HepG2 (cell line): ENCODE measurements around the gene ANLN. TPM values are rescaled to one million over a fixed set of nuclear protein-coding genes. Genes with fewer than 3 reads are reported as not detected.

ENCODE experiments used
- ATAC-seq: fragments of 200-7000 bp; cut with Tn5 transposase; 3 replicates; pipeline ENCODE4 v1.9.1; 2020; ENCODE audit warnings: mild to moderate bottlenecking, moderate library complexity
- BruUV-seq: library from RNA; stranded (reverse); fragments of 400-500 nt; replicated peaks from 2 replicates; lab custom pipeline; 2021; lab: Mats Ljungman, UMichigan
- CTCF ChIA-PET: fragments of 300-600 bp; formaldehyde crosslinking; extraction: SDS; loops from one replicate; lab custom pipeline; 2021; ENCODE audit warnings: low total read pairs, inconsistent platforms, low intra/inter-chr PET ratio; lab: Yijun Ruan, JAX
- POLR2A ChIA-PET: fragments of 350-600 bp; sonication (Branson Sonifier 250); formaldehyde crosslinking; loops from one replicate; lab custom pipeline; 2020; ENCODE audit warnings: antibody characterized with exemption, inconsistent platforms; lab: Yijun Ruan, JAX
- DNase-seq: peaks from one replicate; pipeline ENCODE4 v3.0.0-alpha.2; 2015; ENCODE audit warnings: low spot score
- FAIRE-seq: peaks from 3 replicates; lab custom pipeline; 2011; peaks lifted over from hg19 to GRCh38; lab: Jason Lieb, UNC
- H2AFZ ChIP-seq: one replicate; pipeline ENCODE4 v1.6.1; 2011; ENCODE audit warnings: low read length, inconsistent platforms
- H3K27ac ChIP-seq: fragments of 300-600 bp; 3 replicates; pipeline ENCODE4 v1.8.0; 2011; ENCODE audit warnings: mixed run types, mild to moderate bottlenecking, mixed read lengths, low read length, inconsistent platforms; ENCODE audit not compliant: insufficient read depth; ENCODE audit errors: extremely low read length
- H3K27me3 ChIP-seq, 2 experiments: fragments of 200-600 bp in 1 of 2; 2 replicates in 1 of 2; 3 replicates in 1 of 2; pipeline versions ENCODE4 v1.6.0 to v1.8.0; 2011; ENCODE audit warnings: low read length in 2 of 2, mild to moderate bottlenecking in 2 of 2, moderate library complexity in 2 of 2, inconsistent platforms in 1 of 2; ENCODE audit not compliant: insufficient read depth in 2 of 2, control insufficient read depth in 1 of 2
- H3K36me3 ChIP-seq, 2 experiments: fragments of 200-600 bp in 1 of 2; replicated peaks in 1 of 2; 2 replicates in 1 of 2; 3 replicates in 1 of 2; pipeline versions ENCODE4 v1.5.1 to v1.8.0; 2011; ENCODE audit warnings: low read length in 2 of 2, inconsistent platforms in 1 of 2; ENCODE audit not compliant: insufficient read depth in 2 of 2, control insufficient read depth in 1 of 2
- H3K4me1 ChIP-seq: 2 replicates; pipeline ENCODE4 v1.5.1; 2012; ENCODE audit warnings: low read length, inconsistent platforms; ENCODE audit not compliant: insufficient read depth
- H3K4me2 ChIP-seq: 2 replicates; pipeline ENCODE4 v1.6.0; 2011; ENCODE audit warnings: low read depth, low read length, inconsistent platforms
- H3K4me3 ChIP-seq, 3 experiments: fragments of 200-600 bp in 1 of 3; sonication (generic), shearing (Covaris generic) in 1 of 3; replicated peaks in 1 of 3; 2 replicates each; pipeline ENCODE4 v1.5.1; 2011 to 2016; ENCODE audit warnings: low read length in 3 of 3, inconsistent platforms in 2 of 3, low read depth in 2 of 3, mild to moderate bottlenecking in 2 of 3, control low read depth in 1 of 3, mixed read lengths in 1 of 3; ENCODE audit not compliant: insufficient read depth in 1 of 3
- H3K79me2 ChIP-seq: one replicate; pipeline ENCODE4 v1.6.1; 2011; ENCODE audit warnings: low read length, inconsistent platforms; ENCODE audit not compliant: insufficient read depth
- H3K9ac ChIP-seq: 2 replicates; pipeline ENCODE4 v1.6.0; 2011; ENCODE audit warnings: mild to moderate bottlenecking, low read depth, low read length, inconsistent platforms; ENCODE audit not compliant: insufficient read depth
- H3K9me3 ChIP-seq: 2 replicates; pipeline ENCODE4 v1.5.1; 2012; ENCODE audit warnings: mild to moderate bottlenecking, low read length
- H4K20me1 ChIP-seq: 2 replicates; pipeline ENCODE4 v1.6.0; 2011; ENCODE audit warnings: inconsistent platforms, mild to moderate bottlenecking, low read length, moderate library complexity; ENCODE audit not compliant: insufficient read depth
- ATF4 ChIP-seq, 2 experiments: fragments of 450-650 bp in 1 of 2; sonication (generic) in 1 of 2; formaldehyde crosslinking; IDR thresholded peaks; 2 replicates each; pipeline versions ENCODE4 v1.5.0 to v1.8.0; 2020 to 2022; ENCODE audit warnings: mild to moderate bottlenecking in 1 of 2, missing genetic modification reagents in 1 of 2
- BRD4 ChIP-seq: sonication (generic); formaldehyde crosslinking; IDR thresholded peaks from 2 replicates; pipeline ENCODE4 v1.4.0; 2020; ENCODE audit warnings: missing genetic modification reagents
- CHD4 ChIP-seq: fragments of 200-600 bp; sonication (generic); IDR thresholded peaks from 2 replicates; pipeline ENCODE4 v1.7.0; 2017; ENCODE audit warnings: mild to moderate bottlenecking, low read length, borderline replicate concordance
- DMTF1 ChIP-seq: sonication (generic); formaldehyde crosslinking; IDR thresholded peaks from 2 replicates; pipeline ENCODE4 v1.4.0; 2020; ENCODE audit warnings: mild to moderate bottlenecking, missing genetic modification reagents
- HOXA7 ChIP-seq: sonication (generic); formaldehyde crosslinking; IDR thresholded peaks from 2 replicates; pipeline ENCODE4 v1.8.1; 2022; ENCODE audit warnings: mild to moderate bottlenecking, missing genetic modification reagents, moderate library complexity
- MTA3 ChIP-seq: sonication (generic); formaldehyde crosslinking; IDR thresholded peaks from 2 replicates; pipeline ENCODE4 v1.4.0; 2020; ENCODE audit warnings: missing genetic modification reagents
- ONECUT2 ChIP-seq: sonication (generic); formaldehyde crosslinking; IDR thresholded peaks from 2 replicates; pipeline ENCODE4 v1.4.0; 2020; ENCODE audit warnings: missing genetic modification reagents
- SIX4 ChIP-seq: sonication (generic); formaldehyde crosslinking; IDR thresholded peaks from 2 replicates; pipeline ENCODE4 v1.4.0; 2020; ENCODE audit warnings: missing genetic modification reagents
- SNAPC2 ChIP-seq: sonication (generic); formaldehyde crosslinking; IDR thresholded peaks from 2 replicates; pipeline ENCODE4 v1.8.1; 2022; ENCODE audit warnings: mild to moderate bottlenecking, missing genetic modification reagents
- TERF1 ChIP-seq: sonication (generic); formaldehyde crosslinking; IDR thresholded peaks from 2 replicates; pipeline ENCODE4 v1.8.0; 2022; ENCODE audit warnings: mild to moderate bottlenecking, missing genetic modification reagents, moderate library complexity
- TFDP2 ChIP-seq: sonication (generic); formaldehyde crosslinking; IDR thresholded peaks from 2 replicates; pipeline ENCODE4 v1.4.0; 2020; ENCODE audit warnings: missing genetic modification reagents
- ZBTB4 ChIP-seq: sonication (generic); formaldehyde crosslinking; IDR thresholded peaks from 2 replicates; pipeline ENCODE4 v1.4.0; 2020; ENCODE audit warnings: missing genetic modification reagents, mild to moderate bottlenecking, borderline replicate concordance
- ZNF597 ChIP-seq: sonication (generic); formaldehyde crosslinking; IDR thresholded peaks from 2 replicates; pipeline ENCODE4 v1.5.0; 2020; ENCODE audit warnings: missing genetic modification reagents
- ZNF775 ChIP-seq: sonication (generic); formaldehyde crosslinking; IDR thresholded peaks from 2 replicates; pipeline ENCODE4 v1.4.0; 2020; ENCODE audit warnings: missing genetic modification reagents, mild to moderate bottlenecking, moderate library complexity, borderline replicate concordance
- ZSCAN30 ChIP-seq: sonication (generic); formaldehyde crosslinking; IDR thresholded peaks from 2 replicates; pipeline ENCODE4 v1.5.0; 2020; ENCODE audit warnings: mild to moderate bottlenecking, missing genetic modification reagents
- in situ Hi-C: cut with HindIII; loops from 2 replicates; pipeline ENCODE4 v1.10.0; 2017; ENCODE audit warnings: low pct_unique_long_range_greater_than_20kb; ENCODE audit not compliant: extremely low pct_ligation_motif_present
- intact Hi-C: fragments of 100-400 bp; cut with micrococcal nuclease; formaldehyde crosslinking; loops from one replicate; pipeline ENCODE4 v1.10.0; 2022; ENCODE audit not compliant: unreplicated experiment
- polyA plus RNA-seq, 8 experiments: library from polyadenylated mRNA; depleted of rRNA in 3 of 8; stranded (reverse) in 7 of 8; unstranded in 1 of 8; fragments of >200 nt; fragmentation: Illumina TruSeq in 4 of 8; extraction: Trizol in 4 of 8; gene quantifications; 2 replicates each; pipeline versions ENCODE4 v1.2.1 to v1.2.3, GENCODE V29; 2011 to 2016; ENCODE audit warnings: low read depth in 4 of 8, missing spikeins in 1 of 8, mixed read lengths in 1 of 8; ENCODE audit not compliant: insufficient read depth in 1 of 8
- total RNA-seq, 5 experiments: library from RNA; depleted of rRNA; stranded (reverse); fragments of >200 nt; fragmentation: Illumina TruSeq; extraction: Trizol; gene quantifications; 2 replicates each; pipeline ENCODE4 v1.2.3, GENCODE V29; 2016; ENCODE audit warnings: low read depth in 1 of 5

ANLN gene
- total and polyA plus RNA-seq, 2 of the 13 experiments (the other 11 are each of a cell fraction or from before 2014, with no cell fraction given), result 20.0 to 72.0 TPM

GRCh38 chr7:36453769-36454168 is 64.1 kb downstream of the ANLN start:
- no peak overlapping the region for H3K9ac ChIP-seq
- H3K27me3 ChIP-seq, result no peaks in the 10 kb centered on the region
- peaks cover 11 to 41% of the 10 kb centered on the region in 2 experiments for H3K36me3 ChIP-seq
- in situ Hi-C loops (loop anchor here (25.0 kb wide), 1 partner anchor 509 kb away; no protein-coding TSS in a partner anchor), intact Hi-C loops (no loop called here)
- no peak overlapping the region for H3K27ac ChIP-seq
- DNase-seq (no peak), FAIRE-seq (no peak), ATAC-seq (no peak)
- no peaks in the 10 kb centered on the region for H4K20me1 ChIP-seq
- no TSS peak for BruUV-seq
- H3K4me3 ChIP-seq, result no peak overlapping the region
- no peaks in the 10 kb centered on the region for H3K4me1 ChIP-seq
- ChIA-PET POLR2A (no interaction called here), CTCF (no interaction called here)
- H2AFZ ChIP-seq, result no peak overlapping the region
- no peak overlapping the region for H3K4me2 ChIP-seq
- no peaks in the 10 kb centered on the region for H3K79me2 ChIP-seq
- no peaks in the 10 kb centered on the region for H3K9me3 ChIP-seq
- TF ChIP-seq HOXA7 (CRISPR knock-in tag) (no peak), SNAPC2 (CRISPR knock-in tag) (no peak), ZNF775 (CRISPR knock-in tag) (no peak), ATF4 (CRISPR knock-in tag; IDR thresholded peaks at IDR 0.05) (no peak), ZBTB4 (CRISPR knock-in tag) (no peak), SIX4 (no peak), TFDP2 (no peak), MTA3 (CRISPR knock-in tag) (no peak), ZNF597 (no peak), TERF1 (CRISPR knock-in tag) (no peak), BRD4 (CRISPR knock-in tag) (no peak), ONECUT2 (CRISPR knock-in tag) (no peak), DMTF1 (CRISPR knock-in tag) (no peak), CHD4 (no peak), ZSCAN30 (no peak)
